Endothelial cell of umbilical vein (primary cell): ENCODE measurements around the gene KRT82. TPM values are rescaled to one million over a fixed set of nuclear protein-coding genes. Genes with fewer than 3 reads are reported as not detected.

Source experiments
- BruUV-seq: library from RNA; stranded (reverse); fragments of 400-500 nt; replicated peaks from 2 replicates; lab custom pipeline; 2021; lab: Mats Ljungman, UMichigan
- CTCF ChIA-PET: fragments of 300-600, 350-600 bp; sonication (Branson Sonifier 250); formaldehyde crosslinking; loops from one replicate; lab custom pipeline; 2021; ENCODE audit warnings: antibody characterized with exemption, inconsistent platforms; lab: Charles Lee
- POLR2A ChIA-PET: fragments of 300-600, 350-600 bp; sonication (Branson Sonifier 250); formaldehyde crosslinking; loops from one replicate; lab custom pipeline; 2021; ENCODE audit warnings: antibody characterized with exemption, inconsistent platforms; lab: Charles Lee
- DNase-seq: peaks from one replicate; pipeline ENCODE4 v3.0.0-alpha.2; 2011; ENCODE audit warnings: low read depth, low spot score
- FAIRE-seq: peaks from 2 replicates; lab custom pipeline; 2011; peaks lifted over from hg19 to GRCh38; lab: Jason Lieb, UNC
- H2AFZ ChIP-seq: 2 replicates; pipeline ENCODE4 v1.6.0; 2012; ENCODE audit warnings: low read depth, low read length, control low read depth, inconsistent platforms
- H3K27ac ChIP-seq: 2 replicates; pipeline ENCODE4 v1.5.1; 2011; ENCODE audit warnings: low read depth, mild to moderate bottlenecking, control low read depth, low read length, moderate library complexity; ENCODE audit not compliant: insufficient read depth
- H3K27me3 ChIP-seq, 2 experiments: 2 replicates each; pipeline versions ENCODE4 v1.6.0 to v1.6.1; 2011; ENCODE audit warnings: low read length in 2 of 2, mixed read lengths in 1 of 2; ENCODE audit not compliant: control insufficient read depth in 2 of 2, insufficient read depth in 2 of 2
- H3K36me3 ChIP-seq, 2 experiments: 2 replicates in 1 of 2; 3 replicates in 1 of 2; pipeline ENCODE4 v1.5.1; 2011; ENCODE audit warnings: low read length in 2 of 2, mild to moderate bottlenecking in 1 of 2, moderate library complexity in 1 of 2; ENCODE audit not compliant: control insufficient read depth in 2 of 2, insufficient read depth in 2 of 2; ENCODE audit errors: extremely low read depth in 1 of 2
- H3K4me1 ChIP-seq: 3 replicates; pipeline ENCODE4 v1.5.1; 2011; ENCODE audit warnings: mild to moderate bottlenecking, low read length; ENCODE audit not compliant: control insufficient read depth, insufficient read depth; ENCODE audit errors: extremely low read depth
- H3K4me2 ChIP-seq: 2 replicates; pipeline ENCODE4 v1.6.1; 2011; ENCODE audit warnings: low read length, control low read depth, mixed read lengths; ENCODE audit not compliant: insufficient read depth
- H3K4me3 ChIP-seq, 3 experiments: fragments of 200-600 bp in 1 of 3; sonication (generic), shearing (Covaris generic) in 1 of 3; replicated peaks in 1 of 3; 2 replicates each; pipeline ENCODE4 v1.5.1; 2011 to 2016; ENCODE audit warnings: control low read depth in 3 of 3, low read length in 3 of 3, mild to moderate bottlenecking in 2 of 3, inconsistent platforms in 1 of 3, low read depth in 1 of 3, moderate library complexity in 1 of 3; ENCODE audit not compliant: insufficient read depth in 1 of 3
- H3K79me2 ChIP-seq: 2 replicates; pipeline ENCODE4 v1.6.0; 2012; ENCODE audit warnings: low read length, inconsistent platforms; ENCODE audit not compliant: control insufficient read depth, insufficient read depth
- H3K9ac ChIP-seq: replicated peaks from 2 replicates; pipeline ENCODE3; 2011; ENCODE audit warnings: low read length, control low read depth; ENCODE audit not compliant: insufficient read depth; ENCODE audit errors: extremely low read depth
- H3K9me1 ChIP-seq: replicated peaks from 3 replicates; pipeline ENCODE4 v1.6.0; 2011; ENCODE audit warnings: mild to moderate bottlenecking, low read length; ENCODE audit not compliant: control insufficient read depth, insufficient read depth; ENCODE audit errors: extremely low read depth
- H3K9me3 ChIP-seq: replicated peaks from 2 replicates; pipeline ENCODE4 v1.5.1; 2012; ENCODE audit warnings: low read length, inconsistent platforms; ENCODE audit not compliant: control insufficient read depth, insufficient read depth
- H4K20me1 ChIP-seq: replicated peaks from 2 replicates; pipeline ENCODE3; 2011; ENCODE audit warnings: mild to moderate bottlenecking, low read length; ENCODE audit not compliant: control insufficient read depth, insufficient read depth; ENCODE audit errors: extremely low read depth
- CTCF ChIP-seq, 2 donors: IDR thresholded peaks; 1 replicate in 1 of 2; 2 replicates in 1 of 2; pipeline ENCODE4 v1.5.1; 2011; ENCODE audit warnings: low read length in 2 of 2, mild to moderate bottlenecking in 2 of 2, moderate library complexity in 2 of 2, control low read depth in 1 of 2, inconsistent platforms in 1 of 2, low read depth in 1 of 2; ENCODE audit not compliant: insufficient read depth in 1 of 2; ENCODE audit errors: extremely low read depth in 1 of 2
- EZH2 ChIP-seq: IDR thresholded peaks from 2 replicates; pipeline ENCODE4 v1.6.1; 2012; ENCODE audit warnings: borderline replicate concordance, low read depth, mild to moderate bottlenecking, moderate library complexity, low read length, inconsistent platforms; ENCODE audit not compliant: severe bottlenecking
- FOS ChIP-seq: IDR thresholded peaks from 2 replicates; pipeline ENCODE4 v1.6.1; 2011; ENCODE audit warnings: mild to moderate bottlenecking, low read length, moderate library complexity, borderline replicate concordance; ENCODE audit not compliant: insufficient read depth
- GATA2 ChIP-seq: IDR thresholded peaks from 2 replicates; pipeline ENCODE4 v1.7.0; 2011; ENCODE audit warnings: low read depth, mild to moderate bottlenecking, moderate library complexity, mixed read lengths, low read length; ENCODE audit not compliant: insufficient read length, insufficient read depth
- JUN ChIP-seq: IDR thresholded peaks from 2 replicates; pipeline ENCODE4 v1.6.1; 2011; ENCODE audit warnings: borderline replicate concordance, low read depth; ENCODE audit not compliant: insufficient read length, insufficient read depth
- MAX ChIP-seq: IDR thresholded peaks from 2 replicates; pipeline ENCODE4 v1.6.1; 2011; ENCODE audit not compliant: insufficient read depth, insufficient read length
- MYC ChIP-seq: IDR thresholded peaks from one replicate; pipeline ENCODE4 v1.6.1; 2011; ENCODE audit warnings: mild to moderate bottlenecking, low read depth, low read length
- POLR2A ChIP-seq: IDR thresholded peaks from 2 replicates; pipeline ENCODE4 v1.6.1; 2012; ENCODE audit warnings: low read depth, mild to moderate bottlenecking, control low read depth, low read length
- POLR2AphosphoS5 ChIP-seq: IDR thresholded peaks from 2 replicates; pipeline ENCODE4 v1.6.1; 2012; ENCODE audit warnings: low read depth, mild to moderate bottlenecking, control low read depth, low read length, moderate library complexity; ENCODE audit not compliant: insufficient read depth
- dilution Hi-C: fragments of 300-500 bp; cut with MboI; formaldehyde crosslinking; loops from one replicate; pipeline ENCODE4 v1.15.0; 2019; ENCODE audit warnings: low sequenced_read_pairs; ENCODE audit not compliant: extremely low pct_ligation_motif_present
- intact Hi-C: fragments of 100-400 bp; cut with micrococcal nuclease; formaldehyde crosslinking; loops from one replicate; pipeline ENCODE4 v1.10.0; 2022
- polyA plus RNA-seq, 4 experiments: library from polyadenylated mRNA; depleted of rRNA in 3 of 4; stranded (reverse) in 3 of 4; unstranded in 1 of 4; fragments of >200 nt; gene quantifications; 2 replicates each; pipeline versions ENCODE4 v1.2.1 to v1.2.3, GENCODE V29; 2011 to 2012; ENCODE audit warnings: missing spikeins in 1 of 4
- total RNA-seq: library from RNA; stranded (reverse); gene quantifications from 2 replicates; pipeline ENCODE4 v1.2.3, GENCODE V29; 2021

Gene KRT82
- total and polyA plus RNA-seq, 2 donors (not counting 3 experiments of a cell fraction or from before 2014, with no cell fraction given), result not detected

GRCh38 chr12:52381206-52381605, 24.9 kb downstream of the KRT82 start:
- Histone ChIP-seq H3K4me3 (no peak overlapping the region), H3K27ac (no peak overlapping the region), H3K4me1 (no peaks in the 10 kb centered on the region), H3K9me3 (no peaks in the 10 kb centered on the region), H4K20me1 (no peaks in the 10 kb centered on the region), H3K36me3 (no peaks in the 10 kb centered on the region), H2AFZ (no peak overlapping the region), H3K79me2 (no peaks in the 10 kb centered on the region), H3K4me2 (no peak overlapping the region), H3K9me1 (no peaks in the 10 kb centered on the region), H3K27me3 (peaks cover 2 to 11% of the 10 kb centered on the region in 2 experiments), H3K9ac (no peak overlapping the region)
- TF ChIP-seq MAX (no peak), CTCF (IDR thresholded peaks at IDR 0.05; ENCODE audit: extremely low read depth in 1 of 2, insufficient read depth in 1 of 2, low read depth in 1 of 2, low read length in 2 of 2) (no peak), JUN (no peak), MYC (no peak), POLR2A (no peak), FOS (no peak), GATA2 (no peak), POLR2AphosphoS5 (no peak), EZH2 (no peak)
- ChIA-PET POLR2A (no interaction called here), CTCF (interaction anchor here (0.8 to 2.8 kb wide), 8 partner anchors 8 to 499 kb away, joined by 3 to 28 read pairs (median 6); no protein-coding TSS in a partner anchor)
- dilution Hi-C loops, result no loop called here
- FAIRE-seq (no peak), DNase-seq (no peak)
- intact Hi-C loops, result no loop called here
- no TSS peak for BruUV-seq
